HL-60 (cell line): ENCODE data around the gene RHBDF2.

Experiments
- DNase-seq, 2 experiments: peaks; one replicate each; pipeline ENCODE4 v3.0.0-alpha.2; 2010 to 2020; ENCODE audit warnings: low read depth in 1 of 2, low spot score in 1 of 2
- H3K27ac ChIP-seq: fragments of 250-450 bp; sonication (Bioruptor Pico); replicated peaks from 2 replicates; pipeline ENCODE4 v1.5.1; 2020; ENCODE audit warnings: mild to moderate bottlenecking, moderate library complexity
- H3K27me3 ChIP-seq: fragments of 250-450 bp; sonication (Bioruptor Pico); 2 replicates; pipeline ENCODE4 v1.5.1; 2021; ENCODE audit warnings: mild to moderate bottlenecking, moderate library complexity; ENCODE audit not compliant: insufficient read depth, poor library complexity, severe bottlenecking
- H3K4me3 ChIP-seq: replicated peaks from 2 replicates; pipeline ENCODE4 v1.5.1; 2011; ENCODE audit warnings: mild to moderate bottlenecking, control low read depth, low read length; ENCODE audit not compliant: insufficient read depth
- CTCF ChIP-seq: IDR thresholded peaks from one replicate; pipeline ENCODE4 v1.5.1; 2011; ENCODE audit warnings: low read length, control low read depth, inconsistent platforms; ENCODE audit not compliant: insufficient read depth
- GABPA ChIP-seq: IDR thresholded peaks from 2 replicates; pipeline ENCODE4 v1.6.1; 2012; ENCODE audit warnings: low read depth
- POLR2AphosphoS5 ChIP-seq: IDR thresholded peaks from 2 replicates; pipeline ENCODE4 v1.6.1; 2012; ENCODE audit warnings: low read depth
- REST ChIP-seq: IDR thresholded peaks from 2 replicates; pipeline ENCODE4 v1.6.1; 2012; ENCODE audit warnings: low read depth; ENCODE audit not compliant: insufficient replicate concordance
- SPI1 ChIP-seq: IDR thresholded peaks from 2 replicates; pipeline ENCODE4 v1.6.1; 2012; ENCODE audit warnings: low read depth, mild to moderate bottlenecking, borderline replicate concordance

The RHBDF2 gene

GRCh38 chr17:76481071-76481655, 20.1 kb downstream of the RHBDF2 start:
- Histone ChIP-seq H3K27ac (no peak overlapping the region), H3K27me3 (no peaks in the 10 kb centered on the region), H3K4me3 (no peak overlapping the region)
- DNase-seq, result no peak
- TF ChIP-seq POLR2AphosphoS5, result no peak
- TF ChIP-seq SPI1, result no peak
- TF ChIP-seq GABPA, result no peak
- no peak for TF ChIP-seq CTCF

GRCh38 chr17:76480632-76481031, 20.6 kb downstream of the RHBDF2 start:
- no peak for TF ChIP-seq SPI1
- no peak for TF ChIP-seq CTCF
- TF ChIP-seq GABPA, result no peak
- no peak for TF ChIP-seq POLR2AphosphoS5
- no peak for TF ChIP-seq REST
- H3K27me3 ChIP-seq, result no peaks in the 10 kb centered on the region
- no peak overlapping the region for H3K4me3 ChIP-seq
- H3K27ac ChIP-seq, result no peak overlapping the region
- no peak for DNase-seq

- H3K27me3 ChIP-seq, result no peaks in the 10 kb centered on the region
- TF ChIP-seq SPI1 (no peak), POLR2AphosphoS5 (no peak), GABPA (no peak), REST (no peak), CTCF (no peak)
Observed at GRCh38 chr17:76479515-76480060, 21.6 kb downstream of the RHBDF2 start.

More at GRCh38 chr17:76479515-76480060, 21.6 kb downstream of the RHBDF2 start:
- H3K4me3 ChIP-seq, result no peak overlapping the region
- DNase-seq, result no peak
- H3K27ac ChIP-seq, result no peak overlapping the region
